NCI-H128 (cell line): ENCODE measurements around the gene HSDL2.

ENCODE experiments used
- DNase-seq: peaks from one replicate; lab custom pipeline; 2025; ENCODE audit not compliant: unreplicated experiment; lab: John Stamatoyannopoulos, UW

The HSDL2 gene

DNA sequence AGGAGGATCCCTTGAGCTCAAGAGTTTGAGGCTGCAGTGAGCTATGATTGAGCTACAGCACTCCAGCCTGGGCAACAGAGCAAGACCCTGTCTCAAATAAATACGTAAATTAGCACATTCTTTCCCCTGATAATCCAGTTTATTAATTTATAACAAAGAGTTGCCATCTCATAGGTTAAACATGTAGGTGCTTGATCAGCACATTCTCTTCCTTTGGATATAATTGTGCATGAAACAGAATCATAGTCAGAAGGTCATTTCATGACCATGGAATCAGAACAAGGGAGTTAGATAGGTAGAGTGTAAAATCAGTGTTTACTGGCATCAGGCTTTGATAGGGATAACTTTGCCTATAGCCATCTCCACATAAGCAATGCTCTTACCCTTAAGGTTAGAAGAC lies 63.7 kb downstream of the HSDL2 start:
- DNase-seq = no peak

DNA sequence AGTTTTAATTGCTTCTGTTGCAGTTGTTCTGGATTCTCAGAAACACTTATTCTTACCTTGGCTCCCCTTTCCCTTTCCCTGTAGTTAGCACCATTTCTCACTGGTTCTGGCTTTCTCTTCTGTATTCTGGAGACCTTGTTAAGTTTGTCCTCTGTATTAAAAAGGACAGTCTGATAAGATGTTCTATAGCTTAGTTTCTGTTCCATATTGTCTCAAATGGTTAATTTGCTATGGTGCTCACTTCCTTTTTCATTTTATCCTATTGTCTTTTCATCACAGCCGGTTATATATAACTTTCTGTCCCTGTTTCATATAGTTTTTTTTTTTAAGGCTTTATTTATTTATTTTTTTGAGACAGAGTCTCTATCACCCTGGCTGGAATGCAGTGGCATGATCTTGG lies 65.3 kb downstream of the HSDL2 start:
- DNase-seq = no peak

- DNase-seq = no peak
Measured at GRCh38 chr9:112446080-112446479, 66.2 kb downstream of the HSDL2 start.

GRCh38 chr9:112446526-112446925 lies 66.6 kb downstream of the HSDL2 start:
- DNase-seq = no peak

- DNase-seq = no peak
Measured at GRCh38 chr9:112447283-112447761, 67.4 kb downstream of the HSDL2 start.

DNA sequence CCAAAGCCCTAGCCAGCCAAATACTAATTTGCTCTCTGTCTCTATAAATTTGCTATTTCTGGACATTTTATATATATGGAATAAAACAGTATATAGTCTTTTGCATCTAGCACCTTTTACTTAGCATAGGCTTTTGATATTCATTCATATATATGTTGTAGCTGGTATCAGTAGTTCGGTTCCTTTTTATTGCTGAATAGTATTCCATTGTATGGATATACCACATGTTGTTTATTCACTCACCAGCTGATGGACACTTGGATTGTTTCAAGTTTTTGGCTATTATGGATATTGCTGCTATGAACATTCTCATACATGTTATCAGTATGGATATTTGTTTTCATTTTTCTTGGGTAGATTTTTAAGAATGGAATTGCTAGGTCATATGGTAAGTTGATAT lies 82.9 kb downstream of the HSDL2 start:
- no peak for DNase-seq

DNA sequence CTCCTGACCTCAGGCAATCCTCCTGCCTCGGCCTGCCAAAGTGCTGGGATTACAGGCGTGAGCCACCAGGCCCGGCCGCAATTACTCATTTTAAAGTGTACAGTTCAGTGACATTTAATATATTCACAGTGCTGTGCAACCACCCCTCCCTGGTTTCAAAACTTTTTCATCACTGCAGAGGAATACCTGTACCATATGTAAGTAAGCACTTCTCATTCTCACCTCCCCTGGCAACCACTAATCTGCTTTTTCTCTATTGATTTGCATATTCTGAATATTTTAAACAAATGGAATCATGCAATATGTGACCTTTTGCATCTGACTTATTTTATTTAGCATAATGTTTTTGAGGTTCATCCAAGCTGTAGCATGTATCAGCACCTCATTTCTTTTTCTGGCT lies 85.4 kb downstream of the HSDL2 start:
- DNase-seq = no peak

- DNase-seq = no peak
Measured at GRCh38 chr9:112472996-112473395, 93.1 kb downstream of the HSDL2 start.

DNA sequence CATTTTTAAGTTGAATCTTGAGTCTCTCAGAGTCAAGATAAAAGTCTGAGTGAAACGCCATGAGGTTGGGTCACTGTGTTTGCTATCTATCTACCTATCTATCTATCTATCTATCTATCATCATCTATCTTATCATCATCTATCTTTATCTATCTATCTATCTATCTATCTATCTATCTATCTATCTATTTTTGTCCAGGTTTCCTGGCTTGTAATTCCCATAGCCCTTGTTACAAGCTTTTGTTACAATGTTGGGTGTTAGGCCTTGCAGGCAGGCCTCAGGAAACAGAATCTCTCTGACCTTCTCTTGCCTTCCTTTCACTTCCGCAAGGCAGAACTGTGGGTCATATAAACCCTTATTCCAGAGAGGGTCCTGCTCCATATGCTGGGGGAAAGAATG lies 94.1 kb downstream of the HSDL2 start:
- DNase-seq = no peak

GRCh38 chr9:112475318-112475717 lies 95.4 kb downstream of the HSDL2 start:
- no peak for DNase-seq

DNA sequence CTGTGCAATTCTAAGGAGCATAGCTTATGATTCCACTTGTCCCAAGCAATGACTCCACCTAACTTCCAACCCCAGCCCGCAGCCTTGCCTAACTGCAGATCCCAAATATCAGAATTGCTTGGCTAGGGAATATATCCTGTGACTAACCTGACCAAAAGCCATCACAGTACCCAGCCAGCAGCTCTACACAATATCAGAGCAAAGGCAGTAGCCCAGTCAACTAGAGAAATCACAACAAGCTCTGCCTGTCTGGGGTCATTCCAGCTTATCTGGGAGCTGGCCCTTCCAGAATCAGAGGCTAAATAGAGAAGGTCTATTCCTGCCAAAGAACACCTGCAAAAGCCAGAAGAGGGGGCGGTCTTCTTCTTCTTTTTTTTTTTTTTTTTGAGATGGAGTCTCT lies 97.4 kb downstream of the HSDL2 start:
- no peak for DNase-seq

GRCh38 chr9:112479221-112479620 lies 99.3 kb downstream of the HSDL2 start:
- no peak for DNase-seq

DNA sequence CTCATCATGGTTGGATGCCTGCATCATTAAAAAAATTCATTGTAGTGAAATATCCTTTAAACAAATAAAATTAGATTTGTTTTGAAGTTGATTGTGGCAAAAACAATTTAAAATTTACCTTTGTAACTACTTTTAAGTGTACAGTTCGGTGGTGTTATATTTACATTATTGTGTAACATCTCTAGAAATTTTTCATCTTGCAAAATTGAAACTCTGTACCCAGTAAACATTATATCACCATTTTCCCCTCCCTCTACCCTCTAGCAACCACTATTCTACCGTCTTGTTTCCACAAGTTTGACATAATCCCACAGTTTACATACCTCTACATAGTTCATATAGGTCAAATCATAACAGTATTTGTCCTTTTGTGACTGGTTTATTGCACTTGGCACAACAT lies 104.7 kb downstream of the HSDL2 start:
- no peak for DNase-seq

DNA sequence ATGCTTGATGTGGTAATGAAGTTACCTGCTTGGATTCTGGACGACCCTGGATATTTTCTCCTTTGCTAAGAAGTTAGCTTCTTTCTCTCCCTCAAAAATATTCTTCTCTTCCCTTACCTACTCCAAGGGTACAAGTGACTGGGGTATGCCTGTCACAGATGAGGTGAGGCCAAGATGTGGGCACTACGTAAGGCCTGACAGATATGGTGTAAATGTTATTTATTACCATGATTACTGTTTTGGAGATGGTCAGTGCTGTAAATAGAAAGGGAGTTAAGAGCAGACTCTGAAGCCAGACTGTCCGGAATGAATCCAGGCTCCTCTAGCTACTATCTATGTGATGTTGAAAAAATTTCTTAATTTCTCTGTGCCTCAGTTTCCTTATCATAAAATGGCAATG lies 105.7 kb downstream of the HSDL2 start:
- DNase-seq = no peak

DNA sequence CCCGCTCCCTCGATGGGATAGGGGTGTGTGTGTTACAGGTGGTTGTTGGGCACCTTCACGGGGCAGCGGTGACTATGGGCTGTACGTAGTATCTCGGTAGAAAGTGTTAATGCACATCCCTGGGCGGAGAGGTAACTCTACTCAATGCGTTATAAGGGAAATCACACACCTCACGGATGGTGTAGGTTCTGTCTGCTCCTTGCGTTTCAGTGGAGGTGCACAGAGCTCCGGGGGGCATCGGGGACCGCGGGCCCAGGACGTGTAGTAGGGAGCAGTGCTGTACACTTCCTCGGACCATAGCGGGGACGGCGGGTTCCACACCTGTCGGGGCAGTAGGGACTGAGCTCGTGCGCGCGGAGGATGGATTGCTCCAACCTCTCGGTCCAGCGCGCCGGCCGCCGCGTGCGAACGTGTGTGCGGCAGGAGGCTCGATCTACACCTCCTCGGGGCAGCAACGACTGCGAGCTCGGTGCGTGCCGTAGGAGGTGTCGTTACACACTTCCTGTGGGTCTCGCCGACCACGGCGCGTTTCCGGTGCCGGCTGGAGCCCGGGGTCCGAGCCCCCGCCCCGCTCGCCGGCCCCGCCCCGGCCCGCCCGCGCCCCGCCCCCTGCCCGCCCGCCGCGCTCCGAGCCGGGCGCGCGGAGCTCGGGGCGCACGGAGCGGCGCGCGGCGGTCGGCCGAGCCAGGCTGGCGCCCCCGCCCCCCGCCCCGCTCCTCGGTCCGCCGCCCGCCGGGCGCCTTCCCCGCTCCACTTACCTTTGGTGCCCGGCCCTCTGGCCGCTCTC lies 106.5 kb downstream of the HSDL2 start, which contains the start of gene KIAA1958:
KIAA1958 (plus strand) TSS at position 607 of the 787 bp plus-strand sequence. CDS start 87,254 bp downstream, outside the sequence.
- peak; percentile 68 for DNase-seq

DNA sequence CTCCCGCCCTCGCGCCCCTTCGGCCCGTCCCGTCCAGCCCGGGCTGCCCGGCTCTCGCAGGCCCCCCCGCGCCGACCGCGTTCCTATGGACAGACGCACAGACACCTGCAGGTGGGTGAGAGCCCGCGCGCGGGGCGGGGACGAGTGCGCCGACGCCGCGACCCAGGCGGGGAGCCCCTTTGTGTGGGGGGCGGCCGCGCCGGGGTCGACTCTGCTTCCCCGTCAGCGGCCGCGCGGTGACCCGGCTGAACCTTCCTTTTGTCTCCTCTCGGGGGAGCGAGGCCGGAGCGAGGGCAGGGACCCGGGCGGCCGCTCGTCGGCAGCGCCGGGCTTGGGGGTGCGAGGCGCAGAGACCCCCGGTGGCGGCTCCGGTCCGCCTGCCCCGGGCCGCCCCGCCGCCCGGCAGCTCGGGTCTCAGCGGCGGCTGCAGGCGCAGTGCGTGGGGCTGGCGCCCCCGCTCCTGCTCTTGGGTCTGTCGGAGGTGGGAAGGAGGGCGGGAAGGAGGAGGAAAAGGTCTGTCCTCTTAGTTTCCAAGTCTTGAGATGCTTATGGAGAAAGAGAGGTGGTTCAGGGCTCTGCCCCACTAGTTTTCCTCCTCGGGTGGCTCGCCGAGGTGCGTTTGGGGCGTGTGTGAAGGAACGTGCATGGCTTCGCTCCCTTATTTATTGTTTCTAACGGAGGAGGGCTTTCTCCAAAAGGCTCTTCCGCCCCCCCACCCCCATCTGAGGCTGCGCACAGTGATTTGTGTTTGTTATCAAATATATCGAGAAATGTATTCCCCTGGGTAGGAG lies 107.3 kb downstream of the HSDL2 start:
- no peak for DNase-seq

DNA sequence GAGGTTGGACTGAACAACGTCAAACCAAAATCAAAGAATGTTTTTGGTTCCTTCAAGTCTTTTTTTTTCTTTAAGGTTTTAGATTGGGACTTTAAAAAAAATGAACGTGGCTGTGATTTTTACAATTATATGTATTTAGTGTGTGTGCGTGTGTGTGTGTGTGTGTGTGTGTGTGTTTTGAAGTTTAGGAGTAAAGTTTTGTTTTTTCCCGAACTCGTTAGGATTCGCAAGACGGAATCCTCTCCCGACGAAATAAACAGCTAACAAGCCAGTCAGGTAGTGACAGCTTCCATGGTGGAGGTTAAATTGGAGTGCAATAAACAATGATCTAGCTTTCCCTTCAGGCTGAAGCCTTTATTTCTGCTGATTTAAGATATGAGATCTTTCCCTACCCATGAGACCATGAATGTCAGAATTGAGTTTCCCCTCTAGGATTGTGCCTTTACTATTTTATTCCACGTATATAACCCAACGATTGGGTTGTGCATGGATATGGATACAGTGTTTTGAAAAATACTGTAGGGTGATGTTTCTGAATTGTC lies 108.0 kb downstream of the HSDL2 start:
- no peak for DNase-seq

DNA sequence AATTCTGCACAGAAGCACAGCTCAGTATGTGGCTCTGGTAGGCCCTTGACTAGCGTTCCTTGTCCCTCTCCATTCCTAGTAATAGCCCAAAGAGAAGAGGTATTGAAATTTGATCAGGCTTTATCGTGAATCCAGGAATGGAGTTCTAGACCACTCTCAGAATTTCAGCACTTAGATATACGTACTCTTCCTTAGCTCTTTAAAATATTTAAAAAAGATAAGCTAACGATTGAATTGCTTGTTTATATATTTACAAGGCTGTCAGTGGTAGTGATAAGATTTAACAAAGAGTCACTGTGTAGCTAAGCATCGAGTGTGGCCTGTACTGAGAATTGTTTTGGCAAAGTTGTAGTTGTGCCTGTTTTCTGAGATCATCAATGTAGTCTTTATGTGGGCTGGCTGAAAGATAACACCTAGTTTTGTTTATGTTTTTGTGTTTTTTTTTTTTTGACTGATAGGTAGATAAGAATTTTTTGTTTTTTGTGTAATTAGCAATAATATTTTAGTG lies 109.2 kb downstream of the HSDL2 start:
- DNase-seq = no peak

GRCh38 chr9:112489876-112490666 lies 110.2 kb downstream of the HSDL2 start:
- no peak for DNase-seq

DNA sequence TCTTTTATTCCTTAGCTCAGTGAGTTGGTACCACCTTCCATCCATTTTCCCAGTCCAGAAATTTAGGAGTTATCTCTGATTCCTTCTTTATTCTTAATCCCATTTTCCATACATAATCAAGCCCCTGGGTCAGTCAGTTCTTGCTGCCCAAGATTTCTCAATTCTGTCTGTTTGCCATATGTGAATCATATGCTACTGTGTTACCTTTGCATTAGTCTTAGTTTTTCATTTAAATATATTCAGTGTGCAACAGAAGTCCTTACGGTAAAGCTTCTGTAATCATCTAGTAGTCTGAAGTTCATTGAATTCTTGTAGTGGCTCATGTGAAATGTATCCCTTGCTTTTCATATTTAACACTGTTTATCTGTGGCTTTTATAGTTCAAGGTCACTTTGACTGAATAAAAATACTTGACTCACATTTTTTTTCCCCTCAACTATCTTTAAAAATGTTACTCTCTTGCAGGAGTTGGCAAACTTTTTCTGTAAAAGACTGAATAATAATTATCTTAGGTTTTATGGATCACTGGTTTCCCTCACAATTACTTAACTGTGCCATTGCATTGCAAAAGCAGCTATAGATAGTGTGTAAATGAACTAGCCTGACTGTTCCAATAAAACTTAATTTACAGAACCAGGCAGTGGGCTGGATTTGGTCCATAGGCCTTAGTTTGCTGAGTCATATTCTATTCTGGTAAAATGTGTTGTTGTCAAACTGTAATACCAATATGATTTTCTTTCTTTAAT lies 113.7 kb downstream of the HSDL2 start:
- DNase-seq = no peak
